GM18907 (cell line): ENCODE results near the gene ZNF277.

Source experiments
- ATAC-seq: cut with Tn5 transposase; IDR thresholded peaks from one replicate; pipeline ENCODE4 v1.9.1; 2021; ENCODE audit warnings: mild to moderate bottlenecking, moderate library complexity; ENCODE audit not compliant: unreplicated experiment

ZNF277 gene

GRCh38 chr7:112206238-112206990, at the start of gene ZNF277, which contains the start of gene DOCK4:
Gene ZNF277 (plus strand): TSS chr7:112206695. CDS start chr7:112206717, 22 bp downstream.
Gene DOCK4 (minus strand): TSS chr7:112206399. CDS start chr7:112206138, 261 bp downstream.
- ATAC-seq: peak; percentile 97

DNA sequence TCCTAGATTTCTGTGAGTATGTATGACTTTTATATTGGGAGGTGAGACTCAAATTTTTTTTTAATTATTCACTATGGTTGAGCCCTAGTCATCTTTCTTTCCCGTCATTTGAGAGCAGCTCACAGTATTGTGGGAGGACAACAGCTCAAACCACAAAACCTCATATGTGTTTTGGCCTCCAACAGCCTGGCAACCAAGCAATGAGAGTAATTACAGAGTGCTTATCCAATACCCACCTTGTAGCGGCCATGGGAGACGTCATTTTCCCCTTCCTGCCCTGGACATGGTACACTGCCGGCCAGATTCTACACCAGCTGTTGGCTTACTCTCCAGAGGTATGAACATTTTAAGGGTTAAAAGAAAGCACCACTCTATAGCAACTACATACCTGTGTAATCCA, 49.4 kb upstream of the ZNF277 start:
- ATAC-seq: no peak

DNA sequence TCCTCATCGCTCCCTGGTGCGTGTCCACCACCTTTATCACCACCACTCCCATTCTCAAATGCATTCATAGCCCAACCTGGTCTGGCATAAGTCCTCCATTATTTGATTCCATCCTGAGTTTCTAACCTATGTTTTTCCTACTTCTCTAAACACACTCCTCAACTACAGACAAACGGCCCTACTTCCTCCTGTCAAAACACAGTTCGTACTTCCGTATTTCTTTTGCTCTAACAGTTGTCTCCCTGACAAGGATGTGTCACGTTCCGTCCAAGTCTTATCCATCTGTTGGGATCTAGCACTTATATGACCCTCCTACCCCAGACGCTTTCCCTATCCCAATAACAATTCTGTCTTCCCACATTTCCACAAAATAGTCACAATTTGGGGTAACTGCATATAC, 47.1 kb upstream of the ZNF277 start:
- ATAC-seq: no peak

DNA sequence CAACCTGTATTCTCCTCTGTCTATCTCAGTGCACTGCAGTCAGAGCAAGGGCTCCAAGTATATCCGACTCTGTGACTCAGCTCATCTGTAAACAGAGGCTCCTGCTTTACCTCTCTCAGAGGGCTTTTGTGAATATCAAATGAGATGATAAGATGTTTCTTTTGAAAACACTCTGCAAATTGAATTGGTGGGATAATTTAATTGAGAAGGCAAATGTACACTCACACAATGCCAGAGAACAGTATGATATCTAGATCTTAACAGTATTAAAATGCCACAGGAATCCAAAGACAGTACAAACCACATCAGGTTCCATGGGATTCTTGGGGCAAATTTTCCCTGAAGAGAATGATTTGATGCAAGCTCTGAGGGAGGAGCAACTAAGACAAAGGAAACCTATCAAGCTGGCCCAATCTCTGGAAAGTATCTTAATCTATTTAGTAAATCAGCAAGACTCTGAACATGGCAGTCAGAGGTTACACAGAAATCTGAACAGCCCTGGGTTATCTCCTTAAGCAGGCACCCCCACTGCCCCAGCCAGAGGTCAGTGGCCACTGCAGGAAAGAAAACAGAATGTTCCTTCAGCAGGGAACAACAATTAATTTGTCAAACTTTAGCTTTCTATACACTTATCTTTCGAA, 46.2 kb upstream of the ZNF277 start:
- ATAC-seq: no peak

GRCh38 chr7:112160771-112161150, 45.7 kb upstream of the ZNF277 start:
- ATAC-seq: no peak

DNA sequence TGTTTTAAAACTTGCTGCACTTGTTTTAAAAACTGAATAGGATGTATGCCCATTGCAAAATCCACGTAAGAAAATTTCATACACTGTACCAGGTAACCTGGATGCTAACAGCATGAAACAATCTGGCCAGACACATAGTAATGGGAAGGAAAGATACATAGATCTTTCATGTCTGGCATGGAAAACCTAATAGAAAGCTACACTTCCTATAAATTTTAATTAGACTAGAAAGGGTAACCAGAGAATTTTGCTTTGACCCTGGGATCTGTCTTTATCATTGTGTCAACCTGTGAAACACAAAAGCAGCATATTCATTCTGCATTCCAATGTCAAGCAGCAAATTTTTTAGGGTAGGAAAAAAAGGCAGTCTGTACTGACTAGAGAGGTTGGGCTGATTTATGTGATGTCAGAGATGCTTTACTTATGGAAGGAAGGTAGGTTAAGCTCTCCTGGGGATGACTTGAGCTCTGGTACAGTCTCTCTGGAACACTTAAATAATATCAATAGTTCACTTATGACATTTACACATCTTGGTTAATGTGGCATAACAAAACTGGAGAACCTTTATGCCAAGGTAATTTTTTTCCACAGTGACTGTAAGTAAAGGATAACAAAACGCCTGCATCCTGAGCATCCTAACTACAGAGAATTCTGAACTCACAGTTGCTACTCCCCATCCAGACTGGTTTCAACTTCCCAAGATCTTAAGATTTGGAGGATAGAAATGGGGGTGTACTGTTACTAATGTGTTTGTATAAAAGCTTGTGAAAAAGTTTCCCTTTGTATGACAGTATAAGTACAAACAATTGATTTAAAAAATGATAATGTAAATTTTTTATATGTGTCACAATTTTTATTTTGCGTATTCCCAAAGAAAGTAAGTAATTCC, 45.0 kb upstream of the ZNF277 start:
- ATAC-seq: no peak

DNA sequence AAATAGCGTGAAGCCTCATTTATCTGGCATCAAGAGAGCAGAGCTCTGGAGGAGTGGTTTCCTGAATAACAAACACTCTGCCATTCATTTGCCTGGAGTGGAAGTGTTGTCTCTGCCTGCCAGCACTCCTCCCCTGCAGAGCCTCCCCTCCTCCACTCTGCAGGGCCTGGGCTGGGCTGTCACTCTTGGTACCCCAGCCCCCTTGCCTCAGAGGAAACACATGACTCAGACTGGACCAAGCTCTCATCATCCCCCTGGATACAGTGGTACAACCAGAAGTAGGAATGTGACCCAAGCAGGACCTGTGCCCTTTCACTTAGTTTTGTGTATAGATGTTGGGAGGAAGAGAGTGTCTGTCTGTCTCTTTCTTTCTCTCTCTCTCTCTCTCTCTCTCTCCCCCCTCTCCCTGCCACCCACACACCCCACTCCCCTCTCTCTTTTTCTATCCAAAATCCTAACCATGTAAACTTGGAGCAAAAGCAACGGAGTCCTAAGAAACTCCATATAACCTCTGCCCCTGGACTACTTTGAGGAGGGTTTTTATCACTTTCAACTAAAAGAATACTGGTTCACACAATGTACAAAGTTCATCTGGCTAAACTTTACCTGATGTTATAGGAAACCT, 44.2 kb upstream of the ZNF277 start:
- no peak for ATAC-seq

DNA sequence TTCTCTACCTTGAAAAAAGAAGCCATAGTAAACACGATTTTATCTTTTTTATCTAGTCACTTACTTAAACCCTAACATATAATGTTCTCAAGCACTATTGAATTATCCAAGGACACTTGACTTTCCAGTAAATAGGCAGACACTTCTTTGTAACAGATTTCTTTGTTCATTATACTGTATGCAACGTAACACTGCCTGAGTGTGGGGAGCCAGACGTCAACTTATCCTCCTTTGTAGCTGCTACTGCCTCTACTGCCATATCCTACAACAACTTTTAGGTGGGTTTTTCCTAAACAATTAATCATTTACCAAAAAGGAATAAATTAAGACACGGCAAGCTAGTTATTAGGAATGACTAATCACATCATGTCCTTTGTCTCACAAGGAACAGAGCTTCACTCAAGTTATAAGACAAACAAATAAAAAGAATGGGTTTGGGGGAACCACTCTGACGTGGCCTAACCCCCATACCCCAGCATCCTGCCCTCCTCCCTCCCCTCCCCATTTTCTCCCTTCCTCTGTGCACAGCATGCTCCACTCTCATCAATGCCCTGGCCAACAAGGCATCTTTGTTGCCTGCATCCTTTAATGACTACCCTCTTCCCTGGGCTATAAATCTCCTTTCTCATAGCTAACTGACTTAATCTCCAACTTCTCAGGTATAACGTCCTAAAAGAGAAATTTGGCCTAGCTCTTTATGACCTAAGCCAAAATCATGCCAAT, 43.5 kb upstream of the ZNF277 start:
- no peak for ATAC-seq

DNA sequence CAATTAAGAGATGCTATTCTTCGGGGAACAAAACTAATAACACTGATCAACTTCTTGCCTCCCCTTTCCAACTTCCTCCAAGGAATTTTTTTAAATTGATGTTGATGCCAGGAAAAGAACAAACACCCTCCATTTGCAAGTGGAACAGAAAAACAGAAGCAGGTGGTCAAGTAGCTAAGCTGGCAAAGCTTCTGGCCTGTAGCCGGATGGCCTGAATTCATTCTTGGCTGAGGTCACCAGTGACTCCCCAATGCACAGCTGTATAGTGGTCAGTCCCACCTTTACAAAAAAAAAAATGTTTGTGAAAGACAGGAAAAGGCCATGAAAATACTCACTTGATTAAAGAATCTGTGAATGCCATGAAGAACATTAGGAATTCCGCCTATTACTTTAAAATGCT, 39.3 kb upstream of the ZNF277 start:
- ATAC-seq: no peak

DNA sequence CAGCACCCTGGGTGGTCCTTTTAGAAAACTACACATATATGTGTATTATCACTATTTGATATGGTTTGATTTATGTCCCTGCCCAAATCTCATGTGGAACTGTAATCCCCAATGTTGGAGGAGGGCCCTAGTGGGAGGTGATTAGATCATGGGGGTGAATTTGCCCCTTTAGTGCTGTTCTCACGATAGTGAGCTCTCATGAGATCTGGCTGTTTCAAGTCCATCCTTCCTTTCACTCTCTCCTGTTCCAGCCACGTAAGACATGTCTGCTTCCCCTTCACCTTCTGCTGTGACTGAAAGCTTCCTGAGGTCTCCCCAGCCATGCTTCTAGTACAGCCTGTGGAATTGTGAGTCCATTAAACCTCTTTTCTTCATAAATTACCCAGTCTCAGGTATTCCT, 37.6 kb upstream of the ZNF277 start:
- no peak for ATAC-seq

DNA sequence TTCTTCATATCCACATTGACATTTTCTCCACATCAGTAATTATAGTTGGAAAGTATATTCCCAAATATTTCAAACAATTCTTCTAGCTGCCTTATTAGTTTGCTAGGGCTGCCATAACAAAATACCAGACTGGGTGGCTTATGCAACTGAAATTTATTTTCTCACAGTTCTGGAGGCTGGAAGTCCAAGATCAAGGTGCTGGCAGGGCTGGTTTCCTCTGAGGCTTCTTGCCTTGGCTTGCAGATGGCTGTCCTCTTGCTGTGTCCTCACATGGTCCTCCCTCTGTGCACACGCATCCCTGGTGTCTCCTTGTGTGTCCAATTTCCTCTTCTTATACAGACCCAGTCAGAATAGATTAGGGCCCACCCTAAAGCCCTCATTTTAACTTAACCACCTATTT, 34.8 kb upstream of the ZNF277 start:
- ATAC-seq: no peak

- no peak for ATAC-seq
Observed at GRCh38 chr7:112172870-112173567, 33.5 kb upstream of the ZNF277 start.

- ATAC-seq: no peak
Observed at GRCh38 chr7:112173568-112173905, 33.0 kb upstream of the ZNF277 start.

DNA sequence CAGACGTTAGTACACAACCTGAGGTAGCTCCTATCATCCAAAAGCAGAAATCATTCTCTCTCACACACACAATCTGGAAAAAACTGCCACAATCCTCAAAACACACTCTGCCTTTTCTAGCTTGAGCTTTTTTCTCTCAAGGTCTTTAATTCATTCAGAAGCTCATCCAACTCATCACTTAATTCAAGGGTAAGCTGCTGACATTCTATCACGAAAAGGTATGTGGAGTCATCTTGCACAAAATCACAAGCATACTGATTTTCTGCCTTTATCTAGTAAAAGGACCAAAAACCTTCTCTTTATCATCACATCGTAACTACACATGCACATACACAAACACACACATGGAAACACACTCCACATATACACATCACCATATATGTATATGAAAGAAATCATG, 32.3 kb upstream of the ZNF277 start:
- ATAC-seq: no peak

- ATAC-seq: no peak
Observed at GRCh38 chr7:112176241-112176640, 30.3 kb upstream of the ZNF277 start.

DNA sequence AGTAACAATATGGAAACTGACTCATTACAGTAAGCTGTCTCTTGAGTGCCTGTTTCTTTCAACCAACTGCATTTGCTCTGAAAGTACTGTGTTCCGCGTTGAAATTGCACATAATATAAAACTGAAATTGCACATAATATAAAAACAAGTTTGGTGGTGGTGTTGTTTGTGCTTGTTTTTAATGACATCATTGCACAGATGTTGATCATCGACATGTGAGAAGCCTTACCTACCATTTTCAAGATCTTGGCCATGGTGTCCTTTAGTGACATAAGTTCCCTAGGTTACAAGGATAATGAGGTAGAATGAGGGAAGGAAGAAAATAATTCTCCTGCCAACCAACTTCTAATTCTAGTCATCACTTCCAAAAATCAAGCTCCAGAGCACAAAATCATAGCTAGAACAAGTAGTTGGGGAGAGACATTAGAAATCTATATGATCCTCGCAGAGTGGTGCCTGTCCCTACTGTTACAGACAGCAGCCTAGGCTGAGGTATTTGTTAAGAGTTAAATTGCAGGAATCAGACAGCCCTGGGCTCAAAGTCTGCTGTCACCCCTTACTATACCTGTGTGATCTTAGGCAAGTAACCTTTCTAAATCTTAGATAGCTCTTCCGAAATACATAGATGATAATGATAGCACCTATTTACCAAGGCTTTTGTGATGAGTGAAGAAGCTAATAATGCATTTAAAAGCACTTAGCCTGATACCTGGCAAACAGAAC, 29.6 kb upstream of the ZNF277 start:
- ATAC-seq: no peak

DNA sequence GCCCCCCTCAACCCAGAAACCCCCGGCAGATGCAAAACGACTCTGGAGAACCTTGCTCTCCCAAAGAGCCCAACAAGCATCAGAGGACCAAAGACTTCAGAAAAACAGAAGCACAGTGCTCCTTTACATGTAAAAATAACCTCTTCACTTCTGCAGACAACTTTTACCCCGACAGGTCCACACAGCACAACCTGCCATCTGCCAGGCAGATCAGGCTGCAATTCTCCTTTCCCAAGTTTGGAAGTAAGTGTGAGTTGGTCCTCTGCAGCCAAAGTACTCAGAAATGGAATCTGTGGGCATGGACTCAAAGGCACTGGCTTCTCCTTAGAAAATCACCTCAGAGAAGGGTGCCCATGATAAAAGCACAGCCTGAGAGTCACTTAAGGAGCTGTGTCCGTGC, 26.3 kb upstream of the ZNF277 start:
- ATAC-seq: no peak

- no peak for ATAC-seq
Observed at GRCh38 chr7:112182749-112183148, 23.7 kb upstream of the ZNF277 start.

- ATAC-seq: no peak
Observed at GRCh38 chr7:112183266-112183665, 23.2 kb upstream of the ZNF277 start.
